Heart right ventricle (tissue), 16 donors: ENCODE results near the gene PHLDA3. TPM values are rescaled to one million over a fixed set of nuclear protein-coding genes. Genes with fewer than 3 reads are reported as not detected.

Experiments used
- ATAC-seq, 8 donors: fragments of 200-7000 bp; cut with Tn5 transposase; one replicate each; pipeline ENCODE4 v1.9.1; 2020; ENCODE audit warnings: mild to moderate bottlenecking in 8 of 8, moderate library complexity in 8 of 8, moderate number of reproducible peaks in 1 of 8
- DNase-seq, 2 donors: peaks; one replicate each; pipeline ENCODE4 v3.0.0-alpha.2; 2020
- H3K27ac ChIP-seq, 10 donors: fragments of 200-600 bp; sonication (generic) in 2 of 10; one replicate each; pipeline versions ENCODE4 v1.5.0 to v1.8.0; 2020 to 2022; ENCODE audit warnings: mild to moderate bottlenecking in 3 of 10
- H3K27me3 ChIP-seq, 7 donors: fragments of 200-600 bp; one replicate each; pipeline ENCODE4 v1.8.0; 2021 to 2022; ENCODE audit warnings: mild to moderate bottlenecking in 2 of 7
- H3K36me3 ChIP-seq, 9 donors: fragments of 200-600 bp; sonication (generic) in 1 of 9; one replicate each; pipeline versions ENCODE4 v1.5.0 to v1.8.0; 2020 to 2022; ENCODE audit warnings: mild to moderate bottlenecking in 2 of 9
- H3K4me1 ChIP-seq, 9 donors: fragments of 200-600 bp; sonication (generic) in 1 of 9; one replicate each; pipeline versions ENCODE4 v1.5.0 to v1.8.0; 2020 to 2022; ENCODE audit warnings: mild to moderate bottlenecking in 4 of 9
- H3K4me3 ChIP-seq, 10 donors: fragments of 200-600 bp; sonication (generic) in 2 of 10; one replicate each; pipeline versions ENCODE4 v1.5.0 to v1.8.0; 2020 to 2022; ENCODE audit warnings: mild to moderate bottlenecking in 7 of 10, moderate library complexity in 2 of 10
- H3K9me3 ChIP-seq, 11 donors: fragments of 200-600 bp in 10 of 11; sonication (generic) in 2 of 11; one replicate each; pipeline versions ENCODE4 v1.5.0 to v1.8.0; 2013 to 2022; ENCODE audit warnings: mild to moderate bottlenecking in 2 of 11, control low read depth in 1 of 11, moderate library complexity in 1 of 11
- CTCF ChIP-seq, 9 donors: fragments of 200-600 bp; sonication (generic) in 2 of 9; IDR thresholded peaks; one replicate each; pipeline versions ENCODE4 v1.5.0 to v1.8.0; 2021 to 2022; ENCODE audit warnings: antibody characterized with exemption in 9 of 9, mild to moderate bottlenecking in 5 of 9, moderate library complexity in 1 of 9
- WGBS, 2 donors: extraction: QIAGEN DNeasy Blood & Tissue Kit; methylation state at CpG; one replicate each; pipeline ENCODE4 v1.1.7; 2013; ENCODE audit warnings: inconsistent platforms in 1 of 2; 5-methylcytosine and 5-hydroxymethylcytosine counted together
- intact Hi-C, 10 donors: fragments of 100-400 bp; cut with DNase I; formaldehyde crosslinking; loops; one replicate each; pipeline versions ENCODE4 v1.11.1 to v1.14.2; 2022
- polyA plus RNA-seq, 2 donors: library from polyadenylated mRNA; stranded (reverse); fragments of 200-250 nt; gene quantifications; one replicate each; pipeline ENCODE4 v1.2.3, GENCODE V29; 2013
- total RNA-seq, 10 donors: library from RNA; stranded (reverse); fragmentation: NEBNext Ultra II Directional in 3 of 10; extraction: Animal tissue kit (Norgen Biotek cat#: 25700) in 3 of 10; gene quantifications; one replicate each; pipeline versions ENCODE4 v1.2.1 to v1.2.4, GENCODE V29; 2021 to 2023
- donor health status: Arrhythmogenic right ventricular cardiomyopathy.
- donor health status: ischemic (EF 13 %, LVEDD 7.1; RV severe dilation, severe dysfunction).
- donor health status: healthy with polysubstance abuse.
- donor health status: DM: no; HTN: yes; CAD: no.
- donor health status: DM: no; HTN: no; CAD: no.
- donor health status: ischemic (EF 25% LVEDD 6.9; RV normal size, moderate dysfunction).
- donor health status: ischemic (EF 25% LVEDD 5.7; RV mildly dilated, moderate dysfunction).
- donor health status: healthy.
- donor health status: DM: yes; HTN: yes; CAD: no.
- donor health status: Ischemic cardiomyopathy.
- donor health status: ischemic (EF 35%, LVEDD 5.7; RV mildly dilated, moderate dysfunction).
- donor health status: nonischemic (EF 11% LVEDD 7.7; RV severe dilation, severe dysfunction).
- donor health status: DM: yes; HTN: yes; CAD: no.
- donor health status: PGD.
- donor health status: ischemic (EF 29% LVEDD 5.4; RV normal size, mild dysfunction).
- donor health status: nonischemic (EF 23%, LVEDD 6.1; RV moderate dilation, normal function).

The PHLDA3 gene
- total and polyA plus RNA-seq, 12 donors, result 14.4 to 40.0 (median 23.6) TPM

- DNase-seq, result no peak
- peak overlapping the region in 9 of 10 donors; percentile 84 to 97 (median 93) for H3K27ac ChIP-seq
- no peak for TF ChIP-seq CTCF (IDR thresholded peaks at IDR 0.05)
- H3K4me1 ChIP-seq, result peaks cover 0 to 40% (median 24%) of the 10 kb centered on the region in 9 donors
- intact Hi-C loops, result loop anchor here in 1 of 10 donors (2.0 kb wide), 1 partner anchor 19 kb away; no protein-coding TSS in a partner anchor
- peak in 7 of 8 donors; percentile 0 to 28 (median 14) for ATAC-seq
- 60% methylated on average over 16 of the region's 16 CpGs for WGBS, 2 donors
- peaks cover 0 to 29% (median 0%) of the 10 kb centered on the region in 7 donors for H3K27me3 ChIP-seq
- no peaks in the 10 kb centered on the region for H3K9me3 ChIP-seq
- H3K4me3 ChIP-seq, result peak overlapping the region; percentile 65 to 99 (median 84)
- H3K36me3 ChIP-seq, result peaks cover 0 to 17% (median 14%) of the 10 kb centered on the region in 9 donors
Measured at GRCh38 chr1:201469645-201470074, 672 bp upstream of the PHLDA3 start.

- Histone ChIP-seq H3K9me3 (no peaks in the 10 kb centered on the region), H3K27ac (peak overlapping the region; percentile 84 to 97 (median 94)), H3K4me3 (peak overlapping the region; percentile 65 to 99 (median 84)), H3K36me3 (peaks cover 0 to 26% (median 19%) of the 10 kb centered on the region in 9 donors), H3K4me1 (peaks cover 0 to 41% (median 24%) of the 10 kb centered on the region in 9 donors), H3K27me3 (peaks cover 0 to 25% (median 0%) of the 10 kb centered on the region in 7 donors)
- intact Hi-C loops, result loop anchor here in 1 of 10 donors (2.0 kb wide), 1 partner anchor 18 kb away; no protein-coding TSS in a partner anchor
- ATAC-seq (peak in 7 of 8 donors; percentile 9 to 43 (median 32)), DNase-seq (peak in 1 of 2 donors; percentile 57)
- WGBS, 2 donors, result 1% methylated on average over 40 to 44 of the region's 44 CpGs
- TF ChIP-seq CTCF (IDR thresholded peaks at IDR 0.05), result no peak
Measured at GRCh38 chr1:201468501-201468843, 516 bp downstream of the PHLDA3 start.

- H3K4me1 ChIP-seq, result peaks cover 3 to 57% (median 34%) of the 10 kb centered on the region in 9 donors
- no peak for ATAC-seq
Measured at GRCh38 chr1:201466492-201466891, 2.5 kb downstream of the PHLDA3 start.

GRCh38 chr1:201465698-201466290, 3.2 kb downstream of the PHLDA3 start:
- ATAC-seq, result no peak
- Histone ChIP-seq H3K9me3 (no peaks in the 10 kb centered on the region), H3K27ac (peak overlapping the region in 6 of 10 donors; percentile 10 to 95 (median 50)), H3K4me3 (peak overlapping the region in 6 of 10 donors; percentile 69 to 98 (median 88)), H3K36me3 (peaks cover 0 to 26% (median 19%) of the 10 kb centered on the region in 9 donors), H3K4me1 (peaks cover 3 to 63% (median 41%) of the 10 kb centered on the region in 9 donors), H3K27me3 (peaks cover 0 to 25% (median 0%) of the 10 kb centered on the region in 7 donors)
- intact Hi-C loops, result no loop called here
- WGBS, 2 donors, result 92 to 94% methylated on average over 9 of the region's 9 CpGs
- DNase-seq, result no peak
- no peak for TF ChIP-seq CTCF (IDR thresholded peaks at IDR 0.05)

More at GRCh38 chr1:201466492-201466891, 2.5 kb downstream of the PHLDA3 start:
- intact Hi-C loops, result no loop called here
- Histone ChIP-seq H3K9me3 (no peaks in the 10 kb centered on the region), H3K27me3 (peaks cover 0 to 25% (median 0%) of the 10 kb centered on the region in 7 donors), H3K36me3 (peaks cover 0 to 26% (median 19%) of the 10 kb centered on the region in 9 donors), H3K27ac (peak overlapping the region in 8 of 10 donors; percentile 10 to 95 (median 53)), H3K4me3 (peak overlapping the region in 9 of 10 donors; percentile 65 to 99 (median 87))
- no peak for DNase-seq
- 78 to 88% methylated on average over 3 of the region's 3 CpGs for WGBS, 2 donors
- no peak for TF ChIP-seq CTCF (IDR thresholded peaks at IDR 0.05)
